HUES48 (cell line): ENCODE data around the gene CDC45.
A peak's percentile ranks its signal among the peaks of the same experiment; 100 is the strongest.

Source experiments
- H3K27ac ChIP-seq: one replicate; pipeline ENCODE4 v1.7.0; 2013; ENCODE audit warnings: low read depth, low read length, inconsistent platforms
- H3K27me3 ChIP-seq: 2 replicates; pipeline ENCODE4 v1.6.1; 2013; ENCODE audit warnings: mild to moderate bottlenecking, low read length; ENCODE audit not compliant: control insufficient read depth, insufficient read depth
- H3K36me3 ChIP-seq: 2 replicates; pipeline ENCODE4 v1.6.1; 2013; ENCODE audit warnings: low read length; ENCODE audit not compliant: control insufficient read depth, insufficient read depth
- H3K4me1 ChIP-seq: 2 replicates; pipeline ENCODE4 v1.6.1; 2013; ENCODE audit warnings: mild to moderate bottlenecking, low read length; ENCODE audit not compliant: control insufficient read depth, insufficient read depth
- H3K4me3 ChIP-seq: 2 replicates; pipeline ENCODE4 v1.5.1; 2013; ENCODE audit warnings: mild to moderate bottlenecking, low read depth, low read length
- H3K9ac ChIP-seq: 2 replicates; pipeline ENCODE4 v1.6.1; 2013; ENCODE audit warnings: mild to moderate bottlenecking, low read depth, low read length, moderate library complexity
- H3K9me3 ChIP-seq: 2 replicates; pipeline ENCODE4 v1.6.1; 2013; ENCODE audit warnings: low read length; ENCODE audit not compliant: control insufficient read depth, insufficient read depth

The CDC45 gene

GRCh38 chr22:19554834-19555404 is 75.2 kb downstream of the CDC45 start:
- Histone ChIP-seq H3K36me3 (no peaks in the 10 kb centered on the region), H3K27me3 (no peaks in the 10 kb centered on the region), H3K4me1 (peaks cover 7% of the 10 kb centered on the region; the same call in 1 of the 2 replicates), H3K27ac (peak overlapping the region; percentile 26), H3K9me3 (no peaks in the 10 kb centered on the region), H3K4me3 (no peak overlapping the region), H3K9ac (no peak overlapping the region)

GRCh38 chr22:19555651-19556050 is 75.9 kb downstream of the CDC45 start:
- Histone ChIP-seq H3K9ac (no peak overlapping the region), H3K27me3 (no peaks in the 10 kb centered on the region), H3K4me3 (no peak overlapping the region), H3K9me3 (no peaks in the 10 kb centered on the region), H3K27ac (no peak overlapping the region), H3K4me1 (peaks cover 7% of the 10 kb centered on the region; the same call in 1 of the 2 replicates), H3K36me3 (no peaks in the 10 kb centered on the region)

- no peak overlapping the region for H3K4me3 ChIP-seq
- no peaks in the 10 kb centered on the region for H3K36me3 ChIP-seq
- H3K9me3 ChIP-seq: no peaks in the 10 kb centered on the region
- no peaks in the 10 kb centered on the region for H3K27me3 ChIP-seq
- H3K4me1 ChIP-seq: peaks cover 7% of the 10 kb centered on the region; the same call in 1 of the 2 replicates
- H3K27ac ChIP-seq: no peak overlapping the region
- no peak overlapping the region for H3K9ac ChIP-seq
Observed at GRCh38 chr22:19556963-19557545, 77.3 kb downstream of the CDC45 start.

GRCh38 chr22:19559324-19559811 is 79.6 kb downstream of the CDC45 start:
- Histone ChIP-seq H3K4me1 (peaks cover 7% of the 10 kb centered on the region; the same call in 1 of the 2 replicates), H3K9ac (no peak overlapping the region), H3K36me3 (no peaks in the 10 kb centered on the region), H3K9me3 (no peaks in the 10 kb centered on the region), H3K27me3 (no peaks in the 10 kb centered on the region), H3K27ac (no peak overlapping the region), H3K4me3 (no peak overlapping the region)

- H3K27ac ChIP-seq: no peak overlapping the region
- H3K36me3 ChIP-seq: no peaks in the 10 kb centered on the region
- H3K4me3 ChIP-seq: no peak overlapping the region
- H3K9me3 ChIP-seq: no peaks in the 10 kb centered on the region
- H3K27me3 ChIP-seq: no peaks in the 10 kb centered on the region
- peaks cover 1% of the 10 kb centered on the region; the same call in 1 of the 2 replicates for H3K4me1 ChIP-seq
- no peak overlapping the region for H3K9ac ChIP-seq
Observed at GRCh38 chr22:19559956-19560355, 80.2 kb downstream of the CDC45 start.

GRCh38 chr22:19565382-19566278 is 85.9 kb downstream of the CDC45 start:
- Histone ChIP-seq H3K9ac (no peak overlapping the region), H3K36me3 (no peaks in the 10 kb centered on the region), H3K4me1 (no peaks in the 10 kb centered on the region), H3K9me3 (no peaks in the 10 kb centered on the region), H3K27ac (no peak overlapping the region), H3K4me3 (no peak overlapping the region), H3K27me3 (no peaks in the 10 kb centered on the region)

- Histone ChIP-seq H3K9me3 (no peaks in the 10 kb centered on the region), H3K4me3 (no peak overlapping the region), H3K36me3 (no peaks in the 10 kb centered on the region), H3K9ac (no peak overlapping the region), H3K4me1 (no peaks in the 10 kb centered on the region), H3K27me3 (no peaks in the 10 kb centered on the region), H3K27ac (no peak overlapping the region)
Observed at GRCh38 chr22:19566279-19567156, 86.8 kb downstream of the CDC45 start.

- no peak overlapping the region for H3K9ac ChIP-seq
- H3K4me3 ChIP-seq: no peak overlapping the region
- no peaks in the 10 kb centered on the region for H3K36me3 ChIP-seq
- H3K27me3 ChIP-seq: no peaks in the 10 kb centered on the region
- H3K9me3 ChIP-seq: no peaks in the 10 kb centered on the region
- H3K4me1 ChIP-seq: no peaks in the 10 kb centered on the region
- no peak overlapping the region for H3K27ac ChIP-seq
Observed at GRCh38 chr22:19567157-19568009, 87.7 kb downstream of the CDC45 start.

- Histone ChIP-seq H3K9me3 (no peaks in the 10 kb centered on the region), H3K9ac (no peak overlapping the region), H3K4me3 (no peak overlapping the region)
Observed at GRCh38 chr22:19568337-19569275, 88.9 kb downstream of the CDC45 start.

More at GRCh38 chr22:19568337-19569275, 88.9 kb downstream of the CDC45 start:
- H3K27ac ChIP-seq: no peak overlapping the region
- no peaks in the 10 kb centered on the region for H3K27me3 ChIP-seq
- no peaks in the 10 kb centered on the region for H3K4me1 ChIP-seq
- no peaks in the 10 kb centered on the region for H3K36me3 ChIP-seq
